Measurements from ENCODE around the gene CGREF1. TPM values are rescaled to one million over a fixed set of nuclear protein-coding genes. Genes with fewer than 3 reads are reported as not detected.
"Not testable (repeated sequence)": the region's sequence is repeated elsewhere in the genome, so short reads cannot be mapped to it uniquely, and the experiment has no call there.

The CGREF1 gene
- total RNA-seq, 1 donor from 2014 or later: 4.6 TPM

DNA sequence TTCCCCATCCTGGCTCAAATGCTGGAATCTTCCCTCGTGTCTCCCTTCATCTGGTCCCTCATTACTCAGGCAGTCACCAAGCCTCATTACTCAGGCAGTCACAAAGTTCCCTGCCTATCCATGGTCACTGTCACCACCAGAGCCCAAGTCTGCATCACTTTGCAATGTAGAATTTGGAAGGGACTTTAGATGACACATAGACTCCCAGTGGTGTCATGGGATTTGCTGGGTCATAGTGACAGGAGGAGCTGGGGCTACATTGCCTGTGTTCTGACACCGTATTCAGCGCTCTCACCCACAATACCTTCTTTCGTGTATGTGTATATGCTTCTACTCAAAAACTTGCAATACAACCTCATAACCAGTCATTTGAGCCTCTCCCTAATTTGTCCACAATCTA is 42.6 kb downstream of the CGREF1 start:
- no peak for DNase-seq (ENCODE audit: low read depth, low spot score)

DNA sequence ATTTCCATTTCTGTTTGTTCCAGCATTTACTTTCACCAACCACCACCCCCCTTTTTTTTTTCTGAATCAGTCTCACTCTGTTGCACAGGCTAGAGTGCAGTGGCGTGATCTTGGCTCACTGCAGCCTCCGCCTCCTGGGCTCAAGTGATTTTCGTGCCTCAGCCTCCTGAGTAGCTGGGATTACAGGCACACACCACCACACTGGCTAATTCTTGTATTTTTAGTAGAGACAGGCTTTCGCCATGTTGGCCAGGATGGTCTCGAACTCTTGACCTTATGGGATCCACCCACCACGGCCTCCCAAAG is 43.4 kb downstream of the CGREF1 start:
- DNase-seq (ENCODE audit: low read depth, low spot score): not testable (repeated sequence)

DNA sequence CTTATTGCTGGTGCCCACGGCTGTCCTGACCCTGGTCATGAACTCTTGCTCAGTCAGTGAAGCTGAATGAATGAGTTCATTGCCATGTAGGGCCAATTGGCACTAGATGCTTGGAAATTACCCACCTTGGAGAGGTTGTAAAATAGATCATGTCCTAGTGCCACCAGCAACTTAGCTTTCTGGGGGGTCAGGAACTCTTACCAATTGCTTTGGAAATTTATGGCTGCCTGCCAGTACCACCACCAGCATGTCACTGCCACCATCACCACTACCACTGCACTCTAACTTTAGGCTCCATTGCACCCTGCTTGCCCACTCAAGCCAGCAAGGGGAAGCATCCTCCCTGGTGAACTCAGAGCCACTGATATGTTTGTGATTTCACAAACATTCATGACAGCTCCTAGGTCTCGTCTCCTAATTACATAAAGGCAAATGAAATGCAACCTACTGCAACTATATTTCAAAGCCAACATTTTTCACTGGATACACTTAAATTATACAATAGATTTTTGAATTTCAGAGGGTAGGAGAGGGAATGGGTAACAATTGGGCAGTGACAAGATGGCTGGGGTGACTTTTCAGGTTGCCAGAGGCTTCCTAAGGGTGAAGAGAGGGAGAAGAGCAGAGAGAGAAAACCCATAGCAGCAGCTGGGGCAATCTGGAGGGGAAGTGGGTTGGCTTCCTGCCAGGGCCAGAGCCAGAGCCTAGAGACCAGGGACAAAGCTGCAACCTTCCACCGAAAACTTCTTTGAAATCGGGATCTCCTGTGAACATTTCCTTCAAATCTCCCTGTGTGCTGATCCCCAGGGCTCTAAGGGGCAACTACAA is 44.0 kb downstream of the CGREF1 start:
- DNase-seq (ENCODE audit: low read depth, low spot score): no peak

DNA sequence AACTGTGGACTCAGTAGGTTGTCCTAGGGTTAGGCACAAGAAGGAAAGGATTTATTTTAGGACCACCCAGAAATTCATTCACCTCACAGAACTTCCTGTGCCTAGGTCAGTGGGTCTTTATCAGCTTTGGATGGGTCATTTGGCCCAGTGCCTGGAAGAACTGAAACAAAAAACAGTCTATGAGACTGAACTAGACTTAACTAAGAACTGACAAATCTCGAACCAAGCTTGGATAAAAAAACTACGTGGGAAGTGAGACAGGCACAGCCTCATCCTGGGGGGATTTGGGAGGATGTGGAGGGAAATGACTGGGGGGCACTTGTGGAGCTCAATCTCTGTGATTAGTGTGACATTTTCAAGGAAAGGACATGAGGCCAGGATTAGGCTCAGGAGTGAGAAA is 45.1 kb downstream of the CGREF1 start:
- no peak for DNase-seq (ENCODE audit: low read depth, low spot score)

DNA sequence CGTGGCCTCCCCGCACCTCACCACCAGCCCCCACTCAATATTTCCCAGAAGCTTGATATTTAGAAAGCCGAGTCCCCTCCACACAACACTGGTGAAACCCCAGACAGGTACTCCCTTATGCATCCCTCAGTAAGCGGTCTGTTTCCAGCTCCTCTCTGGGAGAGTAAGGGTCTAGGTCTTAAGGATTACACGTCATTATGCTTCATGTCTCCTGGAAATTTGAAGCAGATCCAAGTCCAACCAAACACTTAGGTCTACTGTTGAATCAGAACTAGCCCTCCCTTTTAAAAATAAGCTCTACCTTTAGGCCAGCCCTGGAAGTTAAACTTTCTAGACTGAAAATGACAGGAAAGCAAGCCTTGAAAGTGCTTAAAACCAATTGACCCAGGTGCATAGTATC is 46.0 kb downstream of the CGREF1 start:
- DNase-seq (ENCODE audit: low read depth, low spot score): no peak

DNA sequence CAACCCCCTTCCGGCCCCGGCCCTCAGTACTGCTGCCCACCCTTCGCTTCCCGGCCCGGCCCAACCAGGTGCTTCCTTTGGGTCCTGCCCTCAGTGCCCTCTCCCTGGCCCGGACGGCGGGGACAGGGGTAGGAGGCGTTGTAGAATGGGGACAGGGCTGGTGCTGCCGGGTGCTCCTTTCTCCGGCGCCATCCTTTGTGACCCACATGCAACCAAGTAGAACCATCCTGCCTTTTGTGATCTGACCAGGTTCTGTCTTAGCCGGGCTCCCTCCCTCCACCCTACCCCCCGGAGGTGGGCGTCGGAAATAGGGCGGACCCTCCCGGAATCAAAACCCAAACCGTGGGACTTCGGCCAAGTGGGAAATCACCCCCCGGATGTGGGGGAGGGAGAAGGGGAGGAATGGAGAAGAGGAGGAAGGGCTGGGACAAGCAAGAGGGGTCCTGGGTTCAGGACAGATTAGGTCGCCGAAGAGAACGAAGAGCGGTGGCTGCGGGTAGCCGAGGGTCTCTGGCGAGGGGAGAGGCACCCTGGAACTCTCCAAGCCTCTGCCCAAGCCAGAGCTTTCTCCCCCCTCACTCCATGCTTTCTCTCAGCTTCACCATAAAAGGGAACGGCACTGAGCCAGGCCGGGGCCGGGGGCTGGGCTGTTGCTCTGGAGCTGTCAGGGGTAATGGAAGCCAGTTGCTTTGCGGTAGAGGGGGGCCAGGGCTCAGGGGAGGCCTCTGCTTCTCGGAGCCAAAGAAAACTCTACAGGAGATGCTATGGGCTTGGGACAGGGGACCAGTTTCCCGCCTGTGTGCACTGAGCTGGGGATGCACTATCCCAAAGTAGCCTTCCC is 46.7 kb downstream of the CGREF1 start:
- DNase-seq (ENCODE audit: low read depth, low spot score): no peak

DNA sequence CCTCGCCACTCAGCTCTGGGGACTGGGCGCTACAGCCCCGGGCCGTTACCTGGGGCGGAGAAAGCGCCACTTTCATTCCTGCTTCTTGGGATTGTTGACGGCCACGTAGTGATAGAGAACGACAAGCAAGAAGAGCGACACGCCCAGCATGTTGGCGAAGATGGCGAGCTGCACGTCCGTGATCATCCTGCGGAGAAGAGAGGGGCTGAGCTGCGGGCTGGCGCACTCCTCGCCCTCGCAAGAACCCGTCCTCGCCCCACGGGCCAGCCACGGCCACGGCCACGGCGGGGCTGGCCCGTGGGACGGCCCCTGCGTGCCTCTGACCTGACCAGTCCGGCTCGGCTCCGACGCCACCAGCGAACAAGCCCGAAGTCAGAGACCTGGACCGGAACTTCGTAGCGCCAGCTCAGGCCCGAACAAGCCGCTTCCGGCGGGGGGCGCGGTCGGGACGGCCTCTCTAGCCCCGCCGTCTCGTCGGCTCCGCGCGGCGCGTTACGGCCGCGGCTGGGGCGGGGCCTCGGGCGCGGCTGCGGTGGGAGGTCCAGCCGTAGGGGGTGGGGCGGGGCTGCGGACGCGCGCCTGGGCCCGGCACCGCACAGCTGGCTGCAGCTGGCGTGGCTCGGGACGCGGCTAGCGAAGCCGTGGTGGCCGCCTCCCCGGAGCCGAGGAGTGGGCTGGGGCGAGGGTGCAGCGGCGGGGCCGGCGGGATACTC is 47.5 kb downstream of the CGREF1 start, which contains the start of gene OST4:
OST4 (minus strand) TSS at position 378 of the 713 bp plus-strand sequence.
- DNase-seq (ENCODE audit: low read depth, low spot score): peak; percentile 67

DNA sequence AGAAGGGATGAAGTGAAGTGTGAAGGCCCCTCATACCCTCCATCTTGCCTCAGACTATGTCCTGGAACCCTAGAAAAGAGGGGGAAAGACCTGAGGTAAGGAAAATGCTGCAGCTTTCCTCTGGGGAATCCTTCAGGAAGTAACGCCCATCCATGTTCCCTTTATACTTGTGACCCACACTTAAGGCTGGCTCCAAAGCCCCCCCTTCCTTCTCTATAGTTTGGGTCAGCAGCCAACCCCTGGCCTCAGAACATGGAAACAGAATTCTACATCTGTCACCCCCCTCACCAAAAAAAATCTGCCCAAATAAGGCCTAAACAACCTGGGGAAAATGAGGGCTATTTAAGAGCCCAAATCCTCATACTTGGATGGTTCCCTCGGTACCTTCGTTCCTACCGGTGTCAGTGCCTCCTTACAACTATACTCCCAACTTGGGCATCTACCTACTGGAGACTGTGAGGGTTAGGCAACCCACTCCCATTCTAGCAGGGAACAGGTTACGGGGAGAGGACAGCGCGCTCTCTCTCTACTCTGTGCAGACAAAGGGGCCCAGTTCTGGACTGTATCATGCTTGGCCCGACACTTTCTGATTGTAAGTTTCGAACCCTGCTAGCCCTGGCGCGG is 48.2 kb downstream of the CGREF1 start:
- DNase-seq (ENCODE audit: low read depth, low spot score): no peak

DNA sequence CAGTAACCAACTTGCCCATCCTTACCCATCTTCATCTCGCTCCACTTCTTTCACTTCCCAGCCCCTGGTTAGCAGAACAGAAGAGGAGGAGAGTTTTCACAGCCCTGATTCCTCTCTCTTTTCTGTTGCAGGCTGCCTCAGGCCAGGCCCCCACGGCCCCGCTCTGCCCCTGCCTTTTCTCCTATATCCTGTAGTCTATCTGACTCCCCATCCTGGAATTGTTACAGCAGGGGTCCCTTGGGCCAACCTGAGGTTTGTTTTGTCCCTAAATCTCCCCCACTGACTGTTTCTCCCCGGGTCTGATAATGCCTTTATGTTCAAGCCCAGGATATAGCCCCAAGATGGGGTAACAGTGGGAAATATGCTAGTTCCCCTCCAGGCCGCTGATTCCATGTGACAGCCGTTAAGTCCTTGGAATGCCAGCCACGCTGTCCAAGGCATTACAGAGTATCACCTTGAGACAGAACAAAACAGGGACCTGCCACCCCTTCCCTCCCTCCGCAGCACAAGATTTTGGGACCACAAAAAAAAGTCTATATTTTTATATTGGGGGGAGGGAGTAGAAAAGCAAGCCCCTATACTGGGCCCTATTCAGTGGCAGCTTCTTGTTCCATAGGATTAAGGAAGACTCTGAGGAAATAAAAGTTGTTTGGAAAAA is 48.8 kb downstream of the CGREF1 start:
- DNase-seq (ENCODE audit: low read depth, low spot score): no peak

DNA sequence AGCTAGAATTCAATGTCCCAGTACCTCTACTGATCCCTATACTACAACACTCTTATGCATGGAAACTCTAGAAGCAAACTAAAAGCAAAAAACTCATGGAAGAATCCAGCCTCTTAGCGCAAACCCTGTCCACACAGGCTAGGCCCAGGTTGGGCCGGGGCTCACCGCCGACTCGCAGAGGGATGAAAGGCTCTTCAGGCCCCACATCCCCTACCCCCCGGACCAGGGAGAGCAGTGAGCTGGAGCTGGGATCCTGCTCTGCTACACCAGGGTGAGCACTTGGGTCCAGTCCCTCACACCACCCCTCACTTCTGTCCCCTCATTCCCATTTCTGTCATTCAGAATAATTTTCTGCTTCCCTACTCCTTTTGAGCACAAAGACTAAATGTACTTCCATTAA is 49.5 kb downstream of the CGREF1 start:
- no peak for DNase-seq (ENCODE audit: low read depth, low spot score)

DNA sequence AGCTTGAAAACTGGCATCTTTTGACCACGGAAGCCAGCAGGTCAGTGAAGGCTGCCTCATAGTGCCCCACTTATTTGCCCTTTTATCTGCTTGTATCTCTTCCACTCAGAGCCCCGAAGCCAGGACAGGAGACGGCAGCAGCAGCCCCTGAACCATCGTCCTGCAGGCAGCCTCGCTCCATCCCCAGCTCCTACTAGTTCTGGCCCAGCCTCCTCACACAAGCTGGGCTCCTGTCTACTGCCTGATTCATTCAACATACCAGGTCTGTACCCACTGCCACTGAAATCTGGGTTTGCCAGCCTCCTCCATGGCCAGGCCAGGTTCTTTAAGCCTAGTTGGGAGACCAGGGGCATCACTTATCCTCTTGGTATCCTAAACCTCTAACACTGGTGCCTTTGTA is 51.5 kb downstream of the CGREF1 start:
- DNase-seq (ENCODE audit: low read depth, low spot score): no peak

DNA sequence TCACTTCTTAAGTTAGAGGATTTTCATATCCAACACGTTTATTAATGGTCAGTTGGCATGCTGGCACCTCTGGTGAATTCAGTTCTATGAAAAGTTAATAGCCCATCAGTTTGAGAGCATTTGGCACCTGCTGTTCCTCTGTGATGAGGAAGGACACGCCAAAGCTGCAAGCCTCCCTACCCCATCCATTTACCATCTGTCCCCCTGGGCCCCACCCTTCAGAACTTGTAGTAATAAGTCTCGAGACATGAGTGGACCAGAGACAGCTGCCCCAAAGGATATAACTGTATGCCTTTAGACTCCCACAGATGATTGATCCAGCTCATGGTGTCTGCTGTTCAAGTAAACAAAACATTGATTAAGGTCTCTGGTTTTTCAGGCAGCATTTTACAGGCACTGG is 53.8 kb downstream of the CGREF1 start:
- no peak for DNase-seq (ENCODE audit: low read depth, low spot score)

DNA sequence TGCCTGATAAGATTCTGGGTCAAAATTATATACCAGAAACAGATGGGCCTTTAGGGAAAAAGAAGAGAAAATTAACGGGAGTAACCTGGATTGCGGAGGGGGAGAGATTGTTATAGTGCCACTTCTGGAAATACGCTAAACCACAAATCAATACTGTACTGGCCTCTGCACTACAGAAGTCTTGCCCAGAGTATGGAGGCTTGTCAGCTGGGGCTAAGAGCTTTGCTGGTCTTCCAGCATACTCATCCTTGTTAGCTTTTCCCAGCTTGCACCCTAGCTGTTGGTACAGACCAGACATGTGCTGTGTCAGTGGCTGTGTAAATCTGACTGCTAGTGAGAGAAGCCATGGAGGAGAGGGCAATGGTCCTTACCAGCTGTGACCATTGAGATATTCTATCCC is 58.6 kb downstream of the CGREF1 start:
- no peak for DNase-seq (ENCODE audit: low read depth, low spot score)

DNA sequence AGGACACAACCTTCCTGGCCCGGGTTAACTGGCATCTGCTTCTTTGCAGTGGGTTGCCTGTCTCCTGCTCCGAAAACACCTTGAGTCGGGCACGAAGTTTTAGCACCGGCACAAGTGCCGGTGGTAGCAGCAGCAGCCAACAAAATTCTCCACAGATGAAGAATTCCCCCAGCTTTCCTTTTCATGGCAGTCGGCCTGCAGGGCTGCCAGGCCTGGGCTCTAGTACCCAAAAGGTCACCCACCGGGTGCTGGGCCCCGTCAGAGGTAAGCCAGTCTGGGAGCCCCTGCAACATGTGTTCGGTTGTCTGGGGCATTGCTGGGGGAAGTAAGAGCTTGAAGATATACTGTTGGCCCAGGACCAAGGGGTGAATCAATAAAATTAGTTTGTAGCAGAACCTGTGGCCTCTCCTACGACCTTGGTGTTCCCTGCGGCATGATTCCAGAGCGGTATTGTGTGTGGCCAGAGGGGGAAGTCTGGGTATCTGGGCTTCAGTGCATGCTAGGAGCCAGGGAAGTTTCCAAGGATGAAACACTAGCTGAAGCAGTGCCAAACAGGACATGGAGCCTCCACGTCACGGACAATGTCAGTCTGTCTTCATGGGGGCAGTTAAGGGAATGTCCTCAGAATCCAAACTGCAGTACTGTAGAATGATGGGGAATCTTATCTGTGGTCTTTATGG is 59.6 kb downstream of the CGREF1 start:
- peak; percentile 39 for DNase-seq (ENCODE audit: low read depth, low spot score)

DNA sequence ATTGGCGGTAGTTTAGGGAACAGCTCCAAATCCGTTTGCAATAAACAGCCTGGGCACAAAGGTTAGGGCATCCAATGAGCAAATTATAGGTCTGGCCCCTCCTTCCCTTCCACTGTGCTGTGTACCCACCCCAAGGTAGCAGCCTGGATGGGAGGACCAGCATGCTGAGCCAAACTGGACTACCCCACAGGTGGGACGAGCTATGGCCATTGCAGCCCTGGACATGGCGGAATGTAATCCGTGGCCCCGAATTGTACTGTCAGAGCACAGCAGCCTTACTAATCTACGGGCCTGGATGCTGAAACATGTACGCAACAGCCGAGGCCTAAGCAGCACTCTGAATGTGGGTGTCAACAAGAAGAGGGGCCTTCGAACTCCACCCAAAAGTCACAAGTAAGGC is 60.7 kb downstream of the CGREF1 start:
- DNase-seq (ENCODE audit: low read depth, low spot score): no peak

DNA sequence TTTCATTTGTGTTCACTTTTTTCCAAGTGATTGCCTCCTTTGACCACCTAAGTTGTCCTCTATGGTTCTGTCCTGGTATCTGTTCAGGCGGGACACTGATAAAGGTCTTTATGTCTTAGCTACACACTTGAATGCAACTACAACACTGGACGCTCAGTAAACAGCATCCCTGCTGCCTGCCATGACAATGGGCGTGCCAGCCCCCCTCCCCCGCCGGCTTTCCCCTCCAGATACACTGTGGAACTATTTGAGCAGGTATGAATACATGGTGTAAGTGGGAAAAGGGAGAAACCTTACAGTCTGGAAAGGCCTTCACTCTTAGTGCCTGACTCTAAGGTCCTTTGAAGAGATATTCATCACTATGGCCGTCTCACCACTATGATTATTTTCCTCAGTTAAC is 61.7 kb downstream of the CGREF1 start:
- no peak for DNase-seq (ENCODE audit: low read depth, low spot score)

DNA sequence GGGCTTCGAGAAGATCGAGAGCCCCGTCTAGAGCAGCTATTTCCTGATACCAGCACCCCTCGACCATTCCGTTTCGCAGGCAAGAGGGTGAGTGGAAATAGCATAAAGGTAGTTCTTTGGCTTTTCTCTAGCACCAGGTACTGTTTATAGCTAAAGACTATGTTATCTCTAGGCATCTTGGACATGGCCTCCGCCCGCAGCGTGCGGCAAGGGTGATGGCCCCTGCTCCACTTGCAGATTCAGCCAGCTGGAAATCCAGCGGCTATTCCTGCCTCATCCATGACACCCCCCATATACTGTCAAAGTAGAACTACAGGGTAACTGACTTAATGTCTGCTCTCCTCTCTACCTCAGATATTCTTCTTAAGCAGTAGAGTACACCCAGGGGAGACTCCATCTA is 64.2 kb downstream of the CGREF1 start:
- no peak for DNase-seq (ENCODE audit: low read depth, low spot score)

DNA sequence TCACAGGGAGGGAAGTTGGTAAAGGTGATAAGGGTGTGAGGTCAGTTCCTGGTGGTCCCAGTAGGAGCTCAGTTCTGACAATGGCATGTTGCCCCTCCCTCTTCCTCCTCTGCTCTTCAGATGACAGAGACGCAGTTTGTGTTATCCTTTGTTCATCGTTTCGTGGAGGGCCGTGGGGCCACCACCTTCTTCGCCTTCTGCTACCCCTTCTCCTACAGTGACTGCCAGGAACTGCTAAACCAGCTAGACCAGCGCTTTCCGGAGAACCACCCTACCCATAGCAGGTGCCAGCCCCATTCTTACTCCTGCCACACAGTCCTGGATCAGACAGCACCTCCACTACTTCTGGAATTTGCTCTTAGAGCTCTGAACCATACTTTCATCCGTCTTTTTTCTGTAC is 65.2 kb downstream of the CGREF1 start:
- DNase-seq (ENCODE audit: low read depth, low spot score): no peak

DNA sequence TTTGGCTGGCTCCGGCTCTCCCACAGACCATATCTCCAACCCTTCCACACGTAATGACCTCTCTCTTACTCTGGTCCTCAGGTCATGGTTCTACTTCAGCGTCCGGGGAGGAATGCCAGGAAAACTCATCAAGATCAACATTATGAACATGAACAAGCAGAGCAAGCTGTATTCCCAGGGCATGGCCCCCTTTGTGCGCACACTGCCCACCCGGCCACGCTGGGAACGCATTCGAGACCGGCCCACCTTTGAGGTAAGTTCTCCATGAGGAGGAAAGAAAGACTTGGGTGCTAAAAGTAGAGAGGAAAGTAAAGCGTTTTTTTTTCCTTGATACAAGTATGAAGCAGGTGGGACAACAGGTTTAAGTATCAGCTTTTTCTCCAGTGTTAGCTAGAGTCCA is 65.6 kb downstream of the CGREF1 start:
- no peak for DNase-seq (ENCODE audit: low read depth, low spot score)

DNA sequence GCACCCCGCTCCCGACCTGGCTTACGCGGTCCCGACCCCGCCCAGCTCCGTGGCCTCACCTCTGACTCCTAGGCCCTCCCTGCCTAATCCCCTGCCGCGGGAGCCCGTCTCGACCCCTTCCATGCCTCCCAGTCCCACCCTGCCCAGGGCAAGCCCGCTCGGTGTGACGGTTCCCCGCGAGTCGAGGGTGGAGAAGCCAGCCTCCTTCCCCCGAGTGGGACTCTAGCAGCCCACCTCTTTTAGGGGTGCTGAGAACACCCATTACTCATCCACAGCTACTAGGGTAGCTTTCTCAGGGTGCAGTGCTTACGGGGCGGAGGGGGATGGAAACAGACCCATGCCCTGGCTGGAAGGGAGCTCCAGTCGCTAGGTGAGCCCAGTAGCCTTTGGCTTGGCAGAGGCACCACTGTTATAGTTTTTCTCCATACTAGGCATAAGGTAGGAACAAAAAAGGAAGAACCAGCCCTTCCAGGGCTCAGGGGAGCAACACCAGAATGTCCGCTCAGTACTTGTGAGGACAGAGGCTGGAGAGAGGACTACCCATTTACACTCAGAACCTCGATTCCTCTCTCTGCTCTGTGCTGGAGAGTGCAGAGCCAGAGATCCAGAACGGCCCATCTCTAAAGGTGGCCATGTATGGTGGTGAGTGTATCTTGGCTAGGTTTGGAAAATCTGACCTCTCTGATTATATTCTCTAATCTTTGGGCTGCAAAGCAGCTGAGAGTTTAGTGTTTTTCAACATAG is 66.9 kb downstream of the CGREF1 start:
- DNase-seq (ENCODE audit: low read depth, low spot score): no peak
